ACHN (cell line): ENCODE data around the gene GPBP1.
A peak's percentile ranks its signal among the peaks of the same experiment; 100 is the strongest.

Experiments
- DNase-seq: peaks from one replicate; pipeline ENCODE4 v3.0.0-alpha.2; 2015
- in situ Hi-C: cut with HindIII; loops from 2 replicates; pipeline ENCODE4 v1.10.0; 2017; ENCODE audit warnings: low sequenced_read_pairs, low pct_ligation_motif_present, low pct_unique_long_range_greater_than_20kb

The GPBP1 gene

DNA sequence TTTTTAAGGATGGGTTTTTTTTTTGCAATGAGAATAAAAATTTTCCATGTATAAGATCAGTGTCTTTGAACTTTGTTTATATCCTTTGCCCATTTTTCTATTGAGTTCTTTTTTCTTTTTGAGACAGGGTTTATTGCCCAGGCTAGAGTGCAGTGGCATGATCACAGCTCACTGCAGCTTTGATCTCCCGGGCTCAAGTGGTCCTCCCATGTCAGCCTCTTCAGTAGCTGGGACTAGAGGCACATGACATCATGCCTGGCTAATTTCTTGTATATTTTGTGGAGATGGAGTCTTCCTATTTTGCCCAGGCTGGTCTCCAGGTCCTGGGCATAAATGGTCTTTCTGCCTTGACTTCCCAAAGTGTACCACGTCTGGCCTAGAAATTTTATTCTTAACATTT, 21.2 kb downstream of the GPBP1 start:
- no peak for DNase-seq
- in situ Hi-C loops: no loop called here

DNA sequence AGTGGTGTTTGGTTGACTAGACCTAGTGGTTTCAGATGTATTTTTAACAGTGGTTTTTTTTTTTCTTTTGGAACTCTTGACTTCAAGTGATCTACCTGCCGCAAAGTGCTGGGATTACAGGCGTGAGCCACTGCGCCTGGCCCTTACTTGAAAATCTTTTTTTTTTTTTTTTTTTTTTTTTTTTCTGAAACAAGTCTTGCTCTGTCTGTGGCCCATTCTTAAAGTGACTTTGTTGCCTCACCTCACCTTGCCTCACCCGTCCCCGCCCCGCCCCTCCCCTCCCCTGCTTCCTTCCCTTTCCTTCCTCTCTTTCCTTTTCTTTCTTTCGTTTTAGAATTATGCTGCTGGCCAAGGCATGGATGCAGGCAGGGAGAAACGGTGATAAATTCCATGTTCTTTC, 26.0 kb downstream of the GPBP1 start:
- in situ Hi-C loops: no loop called here
- no peak for DNase-seq

DNA sequence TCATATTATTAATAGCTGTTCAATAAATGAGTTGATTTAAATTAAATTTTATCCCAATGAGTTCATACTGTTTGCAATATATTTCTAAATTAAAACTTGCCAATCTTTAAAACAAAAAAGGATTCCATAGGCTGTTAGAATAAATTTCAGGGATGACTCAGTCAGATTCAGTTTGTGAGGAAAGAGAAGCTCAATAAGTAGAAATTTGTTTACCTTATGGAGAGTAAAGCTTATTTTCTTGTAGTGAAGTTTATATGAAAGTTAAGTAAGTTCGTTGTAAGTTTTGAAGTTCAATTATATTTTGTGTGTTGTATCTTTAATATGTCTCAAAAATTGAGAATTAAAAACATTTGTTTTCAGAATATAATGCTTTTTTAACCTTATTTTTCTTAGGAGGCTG, 29.0 kb downstream of the GPBP1 start:
- in situ Hi-C loops: no loop called here
- no peak for DNase-seq

DNA sequence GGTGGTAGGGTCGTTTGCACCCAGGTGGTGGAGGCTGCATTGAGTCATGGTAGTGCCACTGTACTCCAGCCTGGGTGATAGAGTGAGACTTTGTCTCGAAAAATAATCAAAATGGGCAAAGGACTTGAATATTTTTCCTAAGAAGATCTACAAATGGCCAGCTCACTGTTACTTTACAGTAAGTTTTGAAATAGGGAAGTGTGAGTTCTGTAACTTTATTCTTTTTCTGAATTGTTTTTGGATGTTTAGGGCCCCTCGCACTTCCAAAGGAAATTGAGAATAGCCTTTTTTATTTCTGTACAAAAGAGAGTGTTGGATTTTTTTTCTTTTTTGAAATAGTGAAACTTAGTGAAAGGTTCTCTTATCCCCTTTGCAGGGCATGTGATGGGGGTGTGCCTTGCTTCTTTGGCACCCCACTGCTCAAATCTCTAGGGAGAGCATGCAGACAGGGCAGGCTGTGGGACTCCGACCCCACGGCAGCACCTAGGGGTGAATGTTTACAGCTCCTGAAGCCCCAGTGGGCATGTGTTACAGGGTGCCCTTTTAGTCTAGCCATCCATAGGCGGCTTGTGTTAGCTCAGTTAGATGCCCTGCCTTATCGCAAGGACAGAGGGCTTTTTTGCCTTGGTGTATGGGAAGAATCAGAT, 33.3 kb downstream of the GPBP1 start:
- DNase-seq: no peak
- in situ Hi-C loops: no loop called here

DNA sequence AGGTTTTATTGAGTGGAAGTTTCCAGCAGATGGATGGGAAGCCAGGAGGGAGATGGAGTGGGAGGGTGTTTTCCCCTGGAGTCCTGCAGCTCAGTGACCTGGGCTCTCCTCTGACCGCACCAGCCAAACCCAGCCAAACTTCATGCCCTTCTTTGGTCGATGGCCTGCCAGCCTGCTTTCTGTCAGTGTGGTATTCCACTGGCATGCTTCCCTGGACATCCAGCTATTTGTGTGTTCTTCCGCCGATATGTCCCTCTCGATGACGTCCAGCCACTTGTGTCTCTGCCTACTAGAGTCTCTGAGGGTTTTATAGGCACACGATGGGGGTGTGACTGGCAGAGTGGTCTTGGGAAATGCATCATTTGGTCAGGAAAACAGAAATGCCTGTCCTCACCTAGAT, 33.8 kb downstream of the GPBP1 start:
- no peak for DNase-seq
- in situ Hi-C loops: no loop called here

DNA sequence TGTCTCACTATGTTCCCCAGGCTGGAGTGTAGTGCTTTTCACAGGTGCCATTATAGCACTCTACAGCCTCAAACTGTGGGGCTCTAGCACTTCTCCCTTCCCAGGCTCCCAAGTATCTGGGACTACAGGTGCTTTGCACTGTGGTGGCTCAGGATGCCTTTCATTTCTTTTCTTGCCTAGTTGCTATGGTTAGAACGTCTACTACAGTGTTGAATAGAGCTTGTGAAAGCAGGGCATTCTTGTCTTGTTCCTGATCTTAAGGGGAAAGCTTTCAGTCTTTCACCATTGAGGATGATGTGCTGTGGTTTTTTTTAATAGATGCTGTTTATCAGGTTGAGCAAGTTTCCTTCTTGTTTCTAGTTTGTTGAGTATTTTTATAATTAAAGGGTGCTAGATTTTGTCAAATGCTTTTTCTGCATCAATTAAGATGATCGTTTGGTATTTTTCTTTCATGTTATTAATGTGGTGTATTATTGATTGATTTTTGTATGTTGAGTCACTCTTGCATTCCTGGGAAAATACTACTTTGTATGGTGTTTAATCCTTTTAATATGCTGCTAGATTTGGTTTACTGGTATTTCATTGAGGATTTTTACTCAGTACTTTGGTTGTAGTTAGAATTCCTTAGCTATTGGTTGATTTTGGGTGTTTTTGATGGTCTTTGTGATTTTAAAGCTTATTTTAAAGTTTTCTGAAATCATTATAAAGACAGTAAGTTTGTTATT, 35.6 kb downstream of the GPBP1 start:
- in situ Hi-C loops: no loop called here
- no peak for DNase-seq

DNA sequence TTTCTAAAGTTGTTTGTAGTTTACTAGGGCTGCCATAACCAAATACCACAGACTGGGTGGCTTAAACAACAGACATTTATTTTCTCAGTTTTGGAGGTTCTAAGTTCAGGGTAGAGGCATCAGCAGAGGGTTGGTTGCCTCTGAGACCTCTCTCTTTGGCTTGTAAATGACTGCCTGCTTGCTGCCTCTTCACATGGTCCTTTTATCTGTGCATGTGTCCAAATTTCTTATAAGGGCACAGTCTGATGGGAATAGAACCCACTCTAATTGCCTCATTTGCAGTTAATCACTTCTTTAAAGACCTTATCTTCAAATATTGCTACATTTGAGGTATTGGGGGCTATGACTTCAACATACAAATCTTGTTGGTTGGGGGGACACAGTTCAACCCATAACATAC, 36.8 kb downstream of the GPBP1 start:
- in situ Hi-C loops: no loop called here
- DNase-seq: no peak

DNA sequence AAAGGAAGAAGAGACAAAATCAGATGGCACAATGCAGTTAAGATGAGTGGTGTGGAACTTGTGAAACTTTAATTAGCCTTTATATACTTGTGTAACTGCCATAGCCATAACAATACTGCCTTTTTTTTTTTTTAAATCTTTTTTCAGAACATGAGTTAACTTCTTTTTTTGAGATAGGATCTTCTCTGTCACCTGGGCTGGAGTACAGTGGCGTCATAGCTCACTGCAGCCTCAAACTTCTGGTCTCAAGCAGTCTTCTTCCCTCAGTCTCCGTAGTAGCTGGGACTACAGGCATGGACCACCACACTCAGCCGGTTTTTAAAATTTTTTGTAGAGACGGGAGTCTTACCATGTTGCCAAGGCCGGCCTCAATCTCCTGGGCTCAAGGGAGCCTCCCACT, 37.2 kb downstream of the GPBP1 start:
- no peak for DNase-seq
- in situ Hi-C loops: no loop called here

DNA sequence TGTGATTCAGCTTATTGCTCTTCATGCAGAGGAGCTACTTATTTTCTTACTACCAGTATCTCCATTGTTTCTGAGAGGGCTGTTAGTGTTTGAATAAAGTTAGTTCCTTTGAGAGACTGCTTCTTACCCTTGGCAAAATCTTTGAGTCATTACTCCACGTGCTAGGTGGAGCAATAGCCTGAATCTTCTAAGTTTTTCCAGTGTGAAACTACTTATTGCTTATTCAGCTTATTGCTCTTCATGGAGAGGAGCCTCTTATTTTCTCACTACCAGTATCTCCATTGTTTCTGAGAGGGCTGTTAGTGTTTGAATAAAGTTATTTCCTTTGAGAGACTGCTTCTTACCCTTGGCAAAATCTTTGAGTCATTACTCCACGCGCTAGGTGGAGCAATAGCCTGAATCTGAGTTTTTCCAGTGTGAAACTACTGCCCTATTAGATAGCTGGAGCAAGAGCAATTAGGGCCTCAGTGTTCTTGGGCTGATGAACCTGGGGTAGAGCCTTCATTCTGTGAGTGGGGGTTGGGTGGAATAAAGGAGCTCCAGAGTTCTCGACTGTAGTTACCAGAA, 41.9 kb downstream of the GPBP1 start:
- in situ Hi-C loops: no loop called here
- no peak for DNase-seq

DNA sequence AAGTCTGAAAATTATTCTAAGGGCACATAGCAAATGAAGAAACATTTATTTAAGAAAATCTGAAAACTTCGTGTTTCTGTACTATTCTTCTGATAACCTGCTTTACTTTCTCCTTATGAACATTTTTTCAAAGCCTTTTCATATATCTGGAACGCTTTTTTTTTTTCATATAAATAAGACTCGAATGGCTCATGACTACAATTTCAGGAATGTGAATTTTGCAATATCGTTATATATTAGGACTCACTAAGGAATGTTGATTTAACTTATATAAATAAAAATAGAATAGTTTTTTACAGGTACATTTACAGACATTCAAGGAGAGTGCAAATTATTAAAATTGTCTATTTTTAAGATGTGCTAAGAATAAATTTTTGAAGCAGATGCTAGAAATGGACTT, 42.9 kb downstream of the GPBP1 start:
- in situ Hi-C loops: no loop called here
- no peak for DNase-seq

DNA sequence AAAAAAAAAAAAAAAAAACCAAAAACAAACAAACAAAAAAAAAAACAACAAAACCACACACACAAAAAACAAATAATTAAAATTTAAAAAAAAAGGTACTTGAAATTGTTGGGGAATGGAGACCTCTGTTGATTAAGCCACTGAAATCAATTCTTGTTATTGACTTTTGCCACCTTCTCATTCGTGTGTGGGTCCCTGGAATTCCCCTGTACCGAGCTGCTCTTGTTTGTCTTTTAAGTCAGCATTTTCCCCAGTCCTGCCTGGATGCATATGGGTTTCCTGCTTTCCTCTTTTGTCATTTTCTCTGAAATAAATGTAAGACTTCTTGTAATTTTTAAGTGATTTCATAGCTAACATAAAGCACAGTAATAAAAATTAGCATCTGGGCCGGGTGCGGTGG, 45.5 kb downstream of the GPBP1 start:
- DNase-seq: no peak
- in situ Hi-C loops: no loop called here

DNA sequence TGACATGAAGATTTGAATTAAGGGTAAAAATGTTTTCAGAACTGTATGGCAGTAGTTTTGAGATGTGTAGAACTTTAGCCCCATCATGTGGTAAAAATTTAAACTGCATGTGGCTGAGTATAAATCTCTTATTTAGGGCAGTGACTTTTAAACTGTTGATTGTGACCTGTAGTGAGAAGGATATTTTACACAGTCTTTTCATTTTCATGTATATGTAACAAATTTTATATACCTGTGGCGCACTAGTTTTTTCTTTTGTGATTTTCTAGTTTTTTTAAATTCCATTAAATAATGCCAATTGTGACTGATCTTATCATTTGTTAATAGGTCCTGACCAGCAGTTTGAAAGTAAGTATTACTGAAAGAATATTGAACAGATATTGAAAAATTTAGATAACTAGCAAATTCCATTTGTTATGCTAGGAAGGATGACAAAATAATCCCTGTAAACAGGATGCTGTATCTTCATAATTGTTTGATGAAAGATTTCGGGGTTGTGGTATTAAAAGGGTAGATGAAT, 47.2 kb downstream of the GPBP1 start:
- peak; percentile 66 for DNase-seq
- in situ Hi-C loops: no loop called here

DNA sequence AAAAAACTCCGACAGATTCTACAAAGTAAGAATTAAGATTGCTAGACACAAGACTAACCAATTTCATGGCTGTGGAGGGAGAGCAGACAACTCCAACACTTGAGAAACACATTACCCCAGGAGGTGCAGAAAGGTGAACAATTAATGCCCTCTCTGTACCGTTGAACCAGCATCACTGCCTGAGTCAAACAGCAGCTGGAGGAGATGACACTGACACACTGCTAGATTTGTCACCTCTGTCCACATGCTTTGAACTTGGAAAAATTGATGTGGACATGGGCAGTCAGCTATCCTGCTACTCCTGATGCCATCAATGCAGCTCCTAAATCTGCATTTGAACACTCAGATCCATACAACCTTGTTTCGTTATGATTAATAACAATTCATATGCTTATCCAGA, 51.7 kb downstream of the GPBP1 start:
- no peak for DNase-seq
- in situ Hi-C loops: no loop called here

DNA sequence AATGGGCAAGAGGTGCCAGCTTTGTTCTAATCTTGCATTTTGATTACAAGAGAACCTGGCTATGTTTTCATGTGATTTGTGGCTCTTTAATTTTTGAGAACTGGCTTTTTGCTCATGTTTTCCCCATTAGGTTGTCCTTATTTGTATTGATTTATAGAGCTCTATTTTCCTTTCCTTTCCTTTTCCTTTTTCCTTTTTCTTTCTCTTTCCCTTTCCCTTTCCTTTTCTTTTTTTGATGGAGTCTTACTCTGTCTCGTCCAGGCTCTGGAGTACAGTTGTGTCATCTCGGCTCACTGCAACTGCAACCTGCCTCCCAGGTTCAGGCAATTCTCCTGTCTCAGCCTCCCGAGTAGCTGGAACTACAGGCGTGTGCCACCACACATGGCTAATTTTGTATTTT, 55.5 kb downstream of the GPBP1 start:
- in situ Hi-C loops: no loop called here
- no peak for DNase-seq

DNA sequence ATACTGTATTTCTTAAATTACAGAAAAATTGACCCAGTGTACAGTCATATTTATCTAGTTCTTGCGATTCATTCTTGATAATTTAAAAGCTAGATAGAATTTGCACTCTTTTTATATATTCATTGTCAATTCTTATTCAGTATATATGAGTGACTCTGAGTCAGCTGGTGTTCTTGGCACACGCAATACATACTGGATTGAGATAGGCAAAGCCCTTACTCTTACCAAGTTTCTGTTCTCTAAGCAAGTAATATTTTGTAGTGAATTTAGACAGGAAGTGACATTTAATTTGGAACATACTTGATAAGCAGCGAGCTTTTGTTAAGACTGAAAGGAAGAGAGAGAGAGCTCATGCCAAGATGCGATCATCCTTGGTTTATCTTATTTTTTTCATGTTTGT, 57.7 kb downstream of the GPBP1 start:
- DNase-seq: no peak
- in situ Hi-C loops: no loop called here

DNA sequence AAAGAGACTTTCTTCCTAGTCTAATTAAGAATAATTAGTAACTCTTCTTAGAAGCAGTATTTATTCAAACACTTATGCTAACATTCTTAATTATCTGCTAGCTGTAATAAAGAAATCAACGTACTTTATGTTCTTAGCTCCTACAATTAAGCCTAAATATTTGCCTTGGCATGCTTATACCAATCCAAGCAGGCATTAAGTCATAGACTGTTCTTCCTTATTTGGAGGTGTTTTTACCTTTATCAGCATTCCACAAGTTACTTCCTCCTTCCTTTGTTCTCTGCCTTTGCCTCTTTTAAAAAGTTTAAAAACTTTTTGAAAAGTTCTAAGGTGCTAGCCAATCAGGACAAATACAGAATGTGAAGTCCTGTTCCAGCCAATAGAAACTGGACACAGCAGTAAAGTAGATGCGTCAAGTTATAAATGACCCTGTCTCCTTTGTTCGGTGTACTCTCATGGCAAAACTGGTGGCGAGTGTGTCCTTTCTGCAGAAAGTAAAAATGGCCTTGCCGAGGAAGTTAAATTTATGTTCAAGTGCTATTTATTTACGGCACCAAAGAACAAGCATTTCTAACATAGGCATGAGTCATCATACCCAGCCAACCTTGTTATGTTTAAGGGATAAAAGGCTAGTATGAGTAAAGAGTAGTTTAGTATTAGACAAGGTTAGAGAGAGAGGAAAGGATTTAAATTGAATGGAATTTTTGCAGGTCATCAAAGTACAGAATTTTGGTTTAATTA, 58.6 kb downstream of the GPBP1 start:
- in situ Hi-C loops: no loop called here
- no peak for DNase-seq

DNA sequence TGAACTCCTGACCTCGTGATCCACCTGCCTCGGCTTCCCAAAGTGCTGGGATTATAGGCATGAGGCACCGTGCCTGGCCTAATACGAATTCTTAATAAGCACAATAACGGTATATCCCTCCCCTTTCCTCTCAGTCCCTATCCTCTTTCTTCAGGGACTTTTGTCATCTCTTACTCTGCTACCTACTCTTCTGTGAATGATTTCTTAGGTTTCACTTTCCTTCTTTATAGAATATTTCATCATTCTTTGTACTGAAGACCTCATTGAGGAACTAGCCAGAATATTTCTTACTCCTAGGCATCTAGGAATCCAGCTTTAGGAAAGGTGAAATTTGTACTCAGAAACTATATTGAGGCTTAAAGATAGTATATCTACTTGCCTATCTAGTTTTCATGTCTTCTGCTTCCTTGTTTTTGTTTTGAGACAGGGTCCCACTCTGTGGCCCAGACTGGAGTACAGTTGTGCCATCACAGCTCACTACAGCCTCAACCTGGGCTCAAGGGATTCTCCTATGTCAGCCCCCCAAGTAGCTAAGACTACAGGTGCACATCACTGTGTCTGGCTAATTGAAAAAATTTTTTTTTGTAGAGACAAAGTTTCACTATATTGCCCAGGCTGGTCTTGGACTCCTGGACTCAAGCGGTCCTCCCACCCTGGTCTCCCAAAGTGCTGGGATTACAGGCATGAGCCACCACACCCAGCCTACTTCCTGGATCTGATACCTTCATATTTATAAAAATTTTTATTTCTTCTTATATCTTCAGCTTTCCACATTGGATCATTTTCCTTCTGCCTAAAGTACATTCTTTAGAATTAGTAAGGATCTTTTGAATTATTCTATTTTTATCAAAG, 69.7 kb downstream of the GPBP1 start:
- DNase-seq: no peak
- in situ Hi-C loops: no loop called here

DNA sequence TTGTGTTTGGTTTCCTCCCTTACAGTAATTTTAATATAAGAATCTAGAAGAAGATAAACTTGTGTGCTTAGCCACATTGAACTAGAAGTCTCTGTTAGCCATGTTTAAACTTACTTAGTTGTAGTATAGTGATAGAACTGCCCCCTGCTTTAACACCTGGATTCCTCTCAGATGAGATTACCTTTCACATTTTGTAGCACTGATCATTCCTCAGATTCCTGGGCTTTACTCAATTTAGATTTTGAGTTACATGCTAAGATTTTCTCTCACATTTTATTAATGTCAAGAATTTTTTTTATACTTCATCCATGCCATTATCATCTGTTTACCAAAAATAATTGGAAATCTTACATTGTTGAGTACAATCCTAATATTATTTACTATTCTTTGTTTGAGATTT, 70.5 kb downstream of the GPBP1 start:
- DNase-seq: no peak
- in situ Hi-C loops: no loop called here

DNA sequence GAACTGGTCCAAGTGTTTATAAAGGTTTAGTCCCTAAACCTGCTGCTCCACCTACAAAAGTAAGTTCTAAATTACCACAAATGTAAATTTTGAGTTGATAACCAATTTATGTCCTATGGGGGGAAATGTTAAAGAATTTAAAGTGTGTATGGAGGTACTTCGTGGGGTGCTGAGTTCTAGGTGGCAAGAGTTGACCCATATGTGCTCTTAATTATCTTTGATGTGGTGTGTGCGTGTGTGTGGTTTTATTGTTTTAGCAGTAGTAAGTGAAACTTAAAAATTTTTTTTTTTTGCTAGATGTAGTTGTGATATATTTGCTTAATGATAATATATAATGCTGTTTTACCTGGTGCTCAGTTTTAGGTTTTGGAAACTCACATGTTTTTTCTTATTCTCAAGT, 72.6 kb downstream of the GPBP1 start:
- in situ Hi-C loops: no loop called here

More for the DNA sequence above, 72.6 kb downstream of the GPBP1 start:
- DNase-seq: no peak
